Measurements from ENCODE around the gene MYOZ2.

DNA sequence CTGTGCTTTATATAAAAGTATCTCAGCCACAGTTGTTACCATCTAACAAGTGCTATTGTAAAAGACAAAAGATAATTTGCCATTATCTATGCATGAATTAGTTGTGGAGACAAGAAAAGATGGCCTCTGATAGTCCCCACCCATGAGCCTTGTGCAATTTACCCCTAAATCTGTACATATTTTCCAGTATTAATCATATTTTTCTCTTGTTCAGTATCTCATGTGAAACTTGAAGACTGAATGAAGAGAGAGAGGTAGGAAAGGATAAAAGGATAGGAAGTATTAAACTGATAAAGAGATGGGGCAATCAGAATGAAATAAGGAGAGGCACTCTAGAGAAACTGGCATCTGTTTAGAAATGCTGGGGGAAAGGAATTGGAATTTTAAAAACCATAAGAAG is 3.7 kb downstream of the MYOZ2 start:
- TF ChIP-seq, protein P1, sequence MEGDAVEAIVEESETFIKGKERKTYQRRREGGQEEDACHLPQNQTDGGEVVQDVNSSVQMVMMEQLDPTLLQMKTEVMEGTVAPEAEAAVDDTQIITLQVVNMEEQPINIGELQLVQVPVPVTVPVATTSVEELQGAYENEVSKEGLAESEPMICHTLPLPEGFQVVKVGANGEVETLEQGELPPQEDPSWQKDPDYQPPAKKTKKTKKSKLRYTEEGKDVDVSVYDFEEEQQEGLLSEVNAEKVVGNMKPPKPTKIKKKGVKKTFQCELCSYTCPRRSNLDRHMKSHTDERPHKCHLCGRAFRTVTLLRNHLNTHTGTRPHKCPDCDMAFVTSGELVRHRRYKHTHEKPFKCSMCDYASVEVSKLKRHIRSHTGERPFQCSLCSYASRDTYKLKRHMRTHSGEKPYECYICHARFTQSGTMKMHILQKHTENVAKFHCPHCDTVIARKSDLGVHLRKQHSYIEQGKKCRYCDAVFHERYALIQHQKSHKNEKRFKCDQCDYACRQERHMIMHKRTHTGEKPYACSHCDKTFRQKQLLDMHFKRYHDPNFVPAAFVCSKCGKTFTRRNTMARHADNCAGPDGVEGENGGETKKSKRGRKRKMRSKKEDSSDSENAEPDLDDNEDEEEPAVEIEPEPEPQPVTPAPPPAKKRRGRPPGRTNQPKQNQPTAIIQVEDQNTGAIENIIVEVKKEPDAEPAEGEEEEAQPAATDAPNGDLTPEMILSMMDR (IDR thresholded peaks at IDR 0.05; ENCODE audit: borderline replicate concordance, extremely low read depth, low read length, poor library complexity, severe bottlenecking) = no peak
- no peak for TF ChIP-seq EZH2 (IDR thresholded peaks at IDR 0.05; ENCODE audit: borderline replicate concordance, low read depth, low read length, severe bottlenecking)

Data from DND-41 (cell line).